ENCODE data around the gene PRRX2.
"Not testable (repeated sequence)": the region's sequence is repeated elsewhere in the genome, so short reads cannot be mapped to it uniquely, and the experiment has no call there.

The PRRX2 gene

GRCh38 chr9:129655154-129655553, 10.3 kb upstream of the PRRX2 start:
- no peak for DNase-seq

- no peak for DNase-seq
These were observed 9.8 kb upstream of the PRRX2 start for GRCh38 chr9:129655696-129656095.

DNA sequence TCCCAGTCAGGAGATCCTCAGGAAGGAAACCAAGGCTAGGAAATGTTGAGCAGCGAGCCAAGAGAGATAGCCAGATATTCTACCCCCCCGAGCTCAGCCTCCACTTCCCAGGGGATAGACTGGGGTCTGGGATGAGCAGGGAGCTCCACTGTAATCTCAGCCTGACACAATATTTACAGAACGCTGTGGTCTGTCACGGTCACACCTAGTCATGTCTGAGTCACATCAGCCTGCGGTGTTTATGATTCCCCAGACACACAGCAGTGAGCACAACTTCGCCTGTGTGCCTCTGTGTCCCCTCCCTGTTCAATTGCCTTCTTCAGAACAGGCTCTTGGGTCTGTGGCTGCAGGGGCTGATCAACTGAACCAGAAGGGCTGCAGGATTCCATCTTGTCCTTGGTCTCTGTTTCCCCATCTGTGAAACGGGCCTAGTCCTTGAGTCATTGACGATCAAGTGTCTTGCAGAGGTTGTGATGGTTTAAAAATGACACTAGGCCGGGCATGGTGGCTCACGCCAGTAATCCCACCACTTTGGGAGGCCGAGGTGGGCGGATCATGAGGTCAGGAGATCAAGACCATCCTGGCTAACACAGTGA, 8.6 kb upstream of the PRRX2 start:
- no peak for DNase-seq

DNA sequence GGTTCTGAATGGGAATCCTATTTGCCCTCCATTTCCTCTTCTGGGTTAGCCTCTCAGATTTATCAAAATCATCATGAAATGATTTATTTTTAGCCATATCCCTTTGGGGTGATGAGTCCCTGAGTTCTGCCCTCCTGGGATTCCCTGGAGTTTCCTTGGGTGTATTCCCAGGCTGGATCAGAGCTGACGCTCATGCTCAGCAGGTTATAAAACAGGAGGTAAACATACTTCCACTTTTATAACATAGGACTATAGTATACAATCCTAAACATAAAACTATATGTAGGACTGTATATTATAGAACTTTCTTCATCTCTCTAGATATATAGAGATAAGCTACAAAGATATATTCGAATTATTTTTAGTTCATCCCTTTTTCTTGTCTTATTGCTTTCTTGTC, 4.4 kb upstream of the PRRX2 start:
- no peak for DNase-seq

GRCh38 chr9:129662239-129662638, 3.2 kb upstream of the PRRX2 start:
- DNase-seq = not testable (repeated sequence)

GRCh38 chr9:129664746-129665388, 580 bp upstream of the PRRX2 start:
- DNase-seq = no peak

DNA sequence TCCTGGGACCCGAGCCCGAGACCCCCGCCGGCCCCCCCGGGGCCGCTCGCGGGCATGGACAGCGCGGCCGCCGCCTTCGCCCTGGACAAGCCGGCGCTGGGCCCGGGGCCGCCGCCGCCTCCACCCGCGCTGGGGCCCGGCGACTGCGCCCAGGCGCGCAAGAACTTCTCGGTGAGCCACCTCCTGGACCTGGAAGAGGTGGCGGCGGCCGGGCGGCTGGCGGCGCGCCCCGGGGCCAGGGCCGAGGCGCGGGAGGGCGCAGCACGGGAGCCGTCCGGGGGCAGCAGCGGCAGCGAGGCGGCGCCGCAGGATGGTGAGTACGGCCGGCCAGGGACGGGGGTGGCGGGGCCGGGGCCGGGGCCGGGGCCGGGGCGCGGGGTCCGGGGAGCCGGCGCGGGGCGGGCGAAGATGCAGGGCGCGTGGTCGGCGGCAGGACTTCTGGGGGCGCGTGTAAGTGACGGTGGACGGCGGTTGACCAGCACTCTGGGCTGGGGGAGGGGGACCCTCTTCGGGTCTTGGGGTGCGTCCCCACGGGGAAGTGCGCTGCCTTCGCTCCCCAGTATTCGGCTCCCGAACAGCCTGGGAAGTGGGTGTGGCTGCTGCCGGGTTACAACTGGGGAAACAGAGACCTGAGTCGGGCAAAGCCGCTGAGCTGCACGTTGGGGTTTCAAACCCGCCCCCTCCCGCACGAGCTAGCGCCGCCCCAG, 520 bp downstream of the PRRX2 start:
- DNase-seq = no peak

- DNase-seq = no peak
These were observed 1.1 kb downstream of the PRRX2 start for GRCh38 chr9:129666575-129666974.

- no peak for DNase-seq
These were observed 1.9 kb downstream of the PRRX2 start for GRCh38 chr9:129667378-129667777.

DNA sequence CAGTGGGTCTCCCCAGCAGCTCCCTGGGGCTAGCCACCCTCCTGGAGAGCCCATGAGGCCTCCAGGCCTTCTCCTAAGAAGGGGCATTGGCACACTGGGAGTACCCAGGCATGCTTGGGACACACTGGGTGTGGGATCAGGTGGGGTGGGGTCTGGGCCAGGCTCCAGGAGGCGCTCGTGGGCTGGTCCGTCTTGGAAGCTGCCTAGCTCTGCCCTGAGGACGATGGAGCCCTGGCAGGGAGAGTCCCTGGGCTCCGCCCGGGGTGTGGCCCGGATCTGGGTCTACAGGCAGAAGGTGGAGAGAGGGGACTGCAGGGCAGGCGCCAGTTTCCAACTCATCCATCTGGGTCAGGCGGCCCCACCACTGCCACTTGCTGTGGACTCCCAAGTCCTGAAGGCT, 2.4 kb downstream of the PRRX2 start:
- DNase-seq = no peak

DNA sequence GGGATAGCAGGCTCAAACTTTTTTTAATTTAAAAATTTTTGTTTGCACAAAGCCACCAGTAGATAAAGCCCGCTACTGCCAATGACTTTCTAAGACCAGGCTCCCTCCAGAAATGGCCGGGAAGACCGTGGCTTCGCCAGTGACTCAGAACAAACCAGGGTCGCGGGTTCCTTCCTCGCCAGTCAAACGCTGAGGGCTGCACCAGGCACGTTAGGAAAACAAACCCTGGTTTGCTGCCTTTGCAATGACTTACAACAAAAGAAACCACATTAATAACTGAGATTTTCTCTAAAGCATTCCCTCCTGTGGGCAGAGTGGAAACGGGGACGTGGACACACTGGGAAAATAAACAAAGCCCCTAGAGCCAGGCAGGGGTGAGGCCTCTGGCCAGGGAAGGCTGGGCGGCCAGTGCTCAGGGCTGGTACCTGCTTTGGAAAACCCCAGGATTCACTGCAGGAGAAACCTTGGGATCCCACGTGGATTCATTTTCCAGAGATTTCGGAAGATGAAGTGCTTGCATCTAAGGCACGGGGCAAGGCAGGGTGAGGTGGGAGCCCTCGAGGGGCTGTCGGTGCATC, 3.8 kb downstream of the PRRX2 start:
- DNase-seq = no peak

- no peak for DNase-seq
These were observed 4.5 kb downstream of the PRRX2 start for GRCh38 chr9:129669946-129670345.

- no peak for DNase-seq
These were observed 5.6 kb downstream of the PRRX2 start for GRCh38 chr9:129671065-129671464.

DNA sequence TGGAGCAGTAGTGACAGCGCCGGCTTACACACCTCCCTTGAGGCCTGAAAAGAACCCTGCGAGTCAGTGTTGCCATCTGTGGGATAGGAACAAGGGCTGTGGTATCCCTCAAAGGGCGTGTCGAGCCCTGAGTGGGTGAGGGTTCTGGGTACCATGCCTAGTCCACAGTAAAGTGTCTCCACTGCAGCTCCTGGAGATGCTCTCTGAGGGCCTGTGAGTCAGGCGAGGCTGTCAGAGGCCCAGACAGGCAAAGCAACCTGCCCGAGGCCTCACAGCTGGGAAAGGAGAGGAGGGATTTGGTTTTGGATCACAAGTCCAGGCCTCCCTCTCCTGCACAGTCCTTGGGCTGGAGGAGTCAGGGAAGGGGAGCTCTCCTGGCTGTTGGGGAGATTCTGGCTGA, 6.1 kb downstream of the PRRX2 start:
- no peak for DNase-seq

DNA sequence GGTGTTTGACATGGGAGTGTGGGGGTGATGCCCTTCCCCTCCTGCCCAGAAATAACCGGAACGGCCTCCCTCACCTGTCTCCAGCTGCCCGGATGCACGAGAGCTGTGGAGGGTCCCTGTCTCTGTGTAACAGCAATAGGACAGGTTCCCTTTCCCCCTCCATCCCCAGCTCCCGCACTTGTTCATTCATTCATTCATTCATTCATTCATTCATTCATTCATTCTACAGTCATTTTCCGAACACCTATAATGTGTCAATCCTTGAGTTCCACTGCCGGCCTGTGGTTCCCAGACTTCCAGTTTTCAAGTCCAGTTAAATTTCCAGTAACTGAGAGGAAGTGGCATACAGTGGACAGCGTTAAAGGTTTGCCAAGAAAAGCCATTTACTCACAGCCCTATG, 7.3 kb downstream of the PRRX2 start:
- no peak for DNase-seq

GRCh38 chr9:129673602-129674001, 8.2 kb downstream of the PRRX2 start:
- no peak for DNase-seq

DNA sequence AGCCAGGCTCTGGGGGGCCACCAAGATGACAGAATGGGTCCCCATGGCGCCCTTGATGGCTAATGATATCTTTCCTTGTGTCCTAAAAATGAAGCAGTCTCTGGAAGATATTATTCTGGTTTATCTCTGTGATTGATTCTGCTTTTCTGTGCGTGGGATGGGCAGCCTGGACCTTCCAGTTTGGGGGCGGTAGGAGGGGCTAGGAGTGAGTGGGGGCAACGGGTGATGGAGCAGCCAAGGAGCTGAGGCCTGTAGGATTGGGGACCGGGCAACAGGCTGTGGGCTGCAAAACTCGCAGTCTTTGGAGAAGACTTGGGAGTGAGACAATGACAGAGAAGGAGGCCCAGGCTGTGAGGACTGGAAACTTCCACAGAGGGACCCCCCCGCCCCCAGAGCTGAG, 8.8 kb downstream of the PRRX2 start:
- no peak for DNase-seq

DNA sequence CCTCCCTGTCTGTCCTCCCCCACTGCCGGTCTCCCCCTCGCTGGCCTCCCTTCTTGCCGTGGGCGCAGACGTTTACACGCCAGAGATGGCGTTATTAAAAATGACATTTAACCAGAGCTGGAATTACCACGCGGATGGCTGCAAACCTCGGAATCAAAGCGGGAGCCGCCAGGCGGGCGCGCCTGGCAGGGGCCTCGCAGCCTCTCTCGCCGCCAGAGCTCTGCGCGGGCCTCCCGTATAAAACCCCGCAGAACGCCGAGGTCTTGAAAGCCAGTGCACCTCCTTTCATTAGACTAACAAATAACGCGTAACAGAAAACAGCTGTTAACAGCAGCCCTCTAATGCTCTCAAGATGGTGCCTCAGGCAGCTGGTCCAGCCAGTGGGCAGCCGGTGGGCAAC, 10.2 kb downstream of the PRRX2 start:
- DNase-seq = no peak

GRCh38 chr9:129676287-129676686, 10.8 kb downstream of the PRRX2 start:
- DNase-seq = no peak

GRCh38 chr9:129676975-129677374, 11.5 kb downstream of the PRRX2 start:
- DNase-seq = no peak

DNA sequence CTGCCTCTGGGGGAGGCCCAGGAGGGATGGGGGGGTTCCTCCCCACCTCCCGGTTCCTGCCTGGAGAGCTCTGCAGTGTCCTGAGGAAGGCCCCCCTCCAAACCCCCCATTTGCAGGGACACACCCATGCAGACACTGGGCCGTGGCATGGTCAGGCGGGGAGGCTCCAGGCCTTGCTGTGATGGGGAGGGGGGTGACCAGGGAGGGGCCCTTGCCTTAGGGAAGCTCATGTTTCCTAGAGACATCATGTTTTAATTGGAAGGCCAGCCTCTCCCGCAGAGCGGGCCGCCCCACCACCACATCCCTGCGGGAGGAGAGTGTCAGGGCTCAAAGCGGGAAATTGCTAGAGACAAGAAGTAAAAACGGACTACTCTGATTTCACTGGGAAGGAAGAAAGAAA, 12.0 kb downstream of the PRRX2 start:
- DNase-seq = no peak

DNA sequence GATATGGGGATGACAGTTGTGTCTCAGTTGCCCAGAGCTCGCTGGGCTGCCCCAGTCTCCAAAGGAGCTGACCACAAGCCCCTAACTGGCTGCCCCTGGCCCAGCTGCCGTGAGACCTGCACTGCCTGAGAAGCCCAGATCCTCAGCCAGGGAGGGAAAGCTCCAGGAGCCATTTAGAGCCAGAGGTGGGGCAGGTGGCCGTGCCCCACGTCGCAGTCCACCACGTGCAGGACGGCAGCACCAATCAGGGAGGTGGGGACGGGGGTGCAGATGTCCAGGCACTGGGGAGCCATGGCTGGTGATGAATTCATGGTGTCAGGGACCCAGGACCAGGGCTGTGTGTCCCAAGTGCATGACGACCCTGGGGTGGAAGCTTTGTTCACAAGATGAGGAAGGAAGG, 13.4 kb downstream of the PRRX2 start:
- DNase-seq = no peak

GRCh38 chr9:129679537-129679936, 14.1 kb downstream of the PRRX2 start:
- no peak for DNase-seq

DNA sequence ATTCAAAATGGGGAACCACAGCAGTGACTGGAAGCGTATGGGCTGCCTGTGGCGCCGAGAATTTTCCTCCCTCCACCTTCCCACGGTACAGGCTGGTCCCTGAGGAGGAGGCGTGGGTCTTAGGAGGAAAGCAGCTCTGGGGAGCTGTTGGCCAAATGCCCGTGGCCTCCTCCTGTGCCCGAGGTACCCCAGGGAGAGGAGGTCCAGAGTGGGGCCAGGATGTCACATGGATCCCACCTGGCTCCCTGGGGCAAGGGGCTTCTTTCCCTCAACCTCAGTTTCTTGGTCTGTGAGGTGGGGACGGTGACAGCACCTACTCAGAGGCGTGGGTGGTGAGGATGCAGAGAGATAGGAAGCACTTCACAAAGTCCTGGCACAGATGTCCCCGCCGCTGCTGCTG, 16.5 kb downstream of the PRRX2 start:
- DNase-seq = no peak

Measured in NCI-H226 (cell line).